ENCODE data around the gene TBL2. TPM values are rescaled to one million over a fixed set of nuclear protein-coding genes. Genes with fewer than 3 reads are reported as not detected.
A peak's percentile ranks its signal among the peaks of the same experiment; 100 is the strongest.

TBL2 gene
- polyA plus RNA-seq, 3 donors = 10.4 to 40.1 (median 26.2) TPM

DNA sequence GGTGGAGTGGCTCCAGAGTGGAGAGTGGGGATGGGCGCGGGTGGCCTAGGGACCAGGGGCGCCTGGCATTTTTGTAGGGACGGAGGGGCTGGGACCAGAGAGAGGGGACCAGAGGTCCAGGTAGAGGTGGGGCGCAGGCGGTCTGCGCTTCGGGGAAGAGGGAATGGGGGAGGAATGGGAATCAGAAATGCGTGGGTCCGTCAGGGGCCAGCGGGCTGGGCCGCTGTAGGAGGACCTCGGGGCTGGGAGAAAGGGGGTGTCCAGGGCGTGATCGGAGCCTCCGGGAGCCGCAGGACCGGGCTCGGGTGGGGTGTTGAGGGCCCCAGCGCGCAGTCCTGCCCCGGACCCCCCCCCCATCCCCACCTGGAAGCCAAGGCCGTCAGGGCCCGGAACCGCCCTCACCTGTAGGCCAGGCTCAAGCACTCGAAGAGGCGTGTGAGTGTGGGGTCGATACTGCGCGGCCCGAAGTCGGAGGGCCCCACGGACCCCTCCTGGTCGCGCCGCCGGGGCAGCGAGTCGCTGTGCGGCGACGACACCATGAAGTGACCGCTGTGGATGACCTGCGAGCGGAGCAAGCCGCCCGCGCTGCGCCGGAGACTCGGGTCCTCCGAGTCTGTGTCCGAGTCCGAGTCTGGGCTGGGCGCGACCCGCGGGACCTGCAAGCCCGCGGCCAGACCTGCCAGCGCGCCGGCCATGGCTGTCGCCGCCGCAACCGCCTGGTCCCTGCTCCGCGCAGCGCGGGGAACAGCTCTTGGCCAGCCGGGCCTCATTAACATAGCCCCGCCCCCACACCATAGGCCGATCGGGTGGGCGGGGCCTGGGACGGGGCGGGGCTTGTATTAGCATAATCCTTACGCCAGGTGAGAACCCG lies 45.7 kb upstream of the TBL2 start, which contains the start of gene MLXIPL:
Gene MLXIPL (minus strand): TSS at position 725 of the 871 bp plus-strand sequence. CDS start 30 bp downstream, at position 695.
- peak; percentile 57 to 70 (median 64) for DNase-seq
- no peaks in the 10 kb centered on the region for H3K79me2 ChIP-seq (ENCODE audit: insufficient read depth, low read length)
- peaks cover 44 to 73% of the 10 kb centered on the region in 2 donors for H3K27me3 ChIP-seq (ENCODE audit: control insufficient read depth in 2 of 2, insufficient read depth in 2 of 2, low read length in 2 of 2)
- no peaks in the 10 kb centered on the region for H3K36me3 ChIP-seq (replicated peaks in 1 of 2; ENCODE audit: control insufficient read depth in 1 of 2, insufficient read depth in 2 of 2, low read length in 2 of 2)
- WGBS (ENCODE audit: insufficient coverage) = 3% methylated on average over 71 of the region's 80 CpGs
- H3K4me3 Mint-ChIP-seq = peak within 1 kb of the TSS; percentile 48 to 80
- peak within 1 kb of the TSS; percentile 77 for H2AFZ ChIP-seq (ENCODE audit: insufficient read depth, low read depth, low read length, poor library complexity, severe bottlenecking)
- peak within 1 kb of the TSS in 1 of 7 donors; percentile 25 for H3K27ac Mint-ChIP-seq
- peak within 1 kb of the TSS; percentile 40 for H3K9ac ChIP-seq (ENCODE audit: insufficient read depth, low read length, poor library complexity, severe bottlenecking)
- peaks cover 0 to 18% (median 8%) of the 10 kb centered on the region in 7 donors for H3K9me3 Mint-ChIP-seq
- H3K4me3 ChIP-seq (replicated peaks in 1 of 3; ENCODE audit: low read depth in 2 of 3, low read length in 3 of 3) = peak within 1 kb of the TSS in 2 of 3 experiments; percentile 28 to 69
- no peaks in the 10 kb centered on the region for H4K20me1 ChIP-seq (ENCODE audit: insufficient read depth, low read length)
- peaks cover 16 to 17% of the 10 kb centered on the region in 2 donors for H3K4me1 ChIP-seq (ENCODE audit: control insufficient read depth in 1 of 2, insufficient read depth in 2 of 2, low read length in 2 of 2)
- H3K4me1 Mint-ChIP-seq = peaks cover 10% of the 10 kb centered on the region
- no peaks in the 10 kb centered on the region for H3K36me3 Mint-ChIP-seq
- H3K9me3 ChIP-seq (replicated peaks in 1 of 2; ENCODE audit: control insufficient read depth in 1 of 2, insufficient read depth in 1 of 2, low read length in 2 of 2) = peaks cover 2 to 15% of the 10 kb centered on the region in 2 donors
- peaks cover 78 to 98% (median 92%) of the 10 kb centered on the region in 3 donors for H3K27me3 Mint-ChIP-seq (ENCODE audit: low read depth in 3 of 3)
- H3K4me2 ChIP-seq (replicated peaks; ENCODE audit: extremely low read depth, low read length, poor library complexity, severe bottlenecking) = peak within 1 kb of the TSS; percentile 74
- no peak within 1 kb of the TSS for H3K27ac ChIP-seq (ENCODE audit: low read depth in 1 of 2, low read length in 2 of 2)
- TF ChIP-seq CTCF (IDR thresholded peaks at IDR 0.05) = no peak
- intact Hi-C loops (cut with micrococcal nuclease) = no loop called here

GRCh38 chr7:73622909-73623797 lies 44.8 kb upstream of the TBL2 start:
- no peaks in the 10 kb centered on the region for H3K36me3 Mint-ChIP-seq
- Histone ChIP-seq H3K79me2 (ENCODE audit: insufficient read depth, low read length) (no peaks in the 10 kb centered on the region), H3K4me2 (replicated peaks; ENCODE audit: extremely low read depth, low read length, poor library complexity, severe bottlenecking) (peak overlapping the region; percentile 74), H3K27me3 (ENCODE audit: control insufficient read depth in 2 of 2, insufficient read depth in 2 of 2, low read length in 2 of 2) (peaks cover 39 to 77% of the 10 kb centered on the region in 2 donors), H3K9ac (ENCODE audit: insufficient read depth, low read length, poor library complexity, severe bottlenecking) (no peak overlapping the region), H3K36me3 (replicated peaks in 1 of 2; ENCODE audit: control insufficient read depth in 1 of 2, insufficient read depth in 2 of 2, low read length in 2 of 2) (no peaks in the 10 kb centered on the region), H3K27ac (ENCODE audit: low read depth in 1 of 2, low read length in 2 of 2) (no peak overlapping the region), H3K4me1 (ENCODE audit: control insufficient read depth in 1 of 2, insufficient read depth in 2 of 2, low read length in 2 of 2) (peaks cover 16 to 17% of the 10 kb centered on the region in 2 donors), H3K9me3 (replicated peaks in 1 of 2; ENCODE audit: control insufficient read depth in 1 of 2, insufficient read depth in 1 of 2, low read length in 2 of 2) (peaks cover 2 to 15% of the 10 kb centered on the region in 2 donors), H3K4me3 (replicated peaks in 1 of 3; ENCODE audit: low read depth in 2 of 3, low read length in 3 of 3) (no peak overlapping the region), H4K20me1 (ENCODE audit: insufficient read depth, low read length) (no peaks in the 10 kb centered on the region), H2AFZ (ENCODE audit: insufficient read depth, low read depth, low read length, poor library complexity, severe bottlenecking) (peak overlapping the region; percentile 46)
- H3K27ac Mint-ChIP-seq = no peak overlapping the region
- H3K4me3 Mint-ChIP-seq = peak overlapping the region; percentile 48 to 80
- H3K9me3 Mint-ChIP-seq = peaks cover 0 to 18% (median 9%) of the 10 kb centered on the region in 7 donors
- H3K4me1 Mint-ChIP-seq = peaks cover 10% of the 10 kb centered on the region
- no peak for TF ChIP-seq CTCF (IDR thresholded peaks at IDR 0.05)
- intact Hi-C loops (cut with micrococcal nuclease) = no loop called here
- 2% methylated on average over 39 of the region's 58 CpGs for WGBS (ENCODE audit: insufficient coverage)
- H3K27me3 Mint-ChIP-seq (ENCODE audit: low read depth in 3 of 3) = peaks cover 81 to 98% (median 89%) of the 10 kb centered on the region in 3 donors
- DNase-seq = no peak
